Measurements from ENCODE around the gene NRXN3. TPM values are rescaled to one million over a fixed set of nuclear protein-coding genes. Genes with fewer than 3 reads are reported as not detected.

NRXN3 gene
- total RNA-seq, 2 experiments from 2014 or later = not detected

- Mint-ChIP-seq H3K4me1 (ENCODE audit: low read depth) (no peaks in the 10 kb centered on the region), H3K27me3 (no peaks in the 10 kb centered on the region), H3K4me3 (no peak overlapping the region), H3K36me3 (no peaks in the 10 kb centered on the region), H3K9me3 (no peaks in the 10 kb centered on the region), H3K27ac (no peak overlapping the region)
- POLR2A ChIA-PET = no interaction called here
- CTCF ChIA-PET = no interaction called here
- intact Hi-C loops (cut with micrococcal nuclease) = no loop called here
- no peak for DNase-seq
These were observed 1560.0 kb downstream of the NRXN3 start for GRCh38 chr14:79730196-79730595.

- intact Hi-C loops (cut with micrococcal nuclease) = no loop called here
- Mint-ChIP-seq H3K36me3 (no peaks in the 10 kb centered on the region), H3K4me1 (ENCODE audit: low read depth) (no peaks in the 10 kb centered on the region), H3K9me3 (peaks cover 1% of the 10 kb centered on the region), H3K27me3 (no peaks in the 10 kb centered on the region), H3K27ac (no peak overlapping the region), H3K4me3 (no peak overlapping the region)
- ChIA-PET POLR2A (no interaction called here), CTCF (no interaction called here)
- DNase-seq = no peak
These were observed 1560.8 kb downstream of the NRXN3 start for GRCh38 chr14:79730953-79731352.

GRCh38 chr14:79732911-79733655, 1562.9 kb downstream of the NRXN3 start:
- no peak overlapping the region for H3K27ac Mint-ChIP-seq
- ChIA-PET CTCF (no interaction called here), POLR2A (no interaction called here)
- H3K27me3 Mint-ChIP-seq = no peaks in the 10 kb centered on the region
- H3K9me3 Mint-ChIP-seq = peaks cover 15% of the 10 kb centered on the region
- no peaks in the 10 kb centered on the region for H3K4me1 Mint-ChIP-seq (ENCODE audit: low read depth)
- intact Hi-C loops (cut with micrococcal nuclease) = no loop called here
- H3K4me3 Mint-ChIP-seq = no peak overlapping the region
- no peak for DNase-seq
- no peaks in the 10 kb centered on the region for H3K36me3 Mint-ChIP-seq

GRCh38 chr14:79734151-79734550, 1564.0 kb downstream of the NRXN3 start:
- ChIA-PET POLR2A (no interaction called here), CTCF (no interaction called here)
- Mint-ChIP-seq H3K4me3 (no peak overlapping the region), H3K4me1 (ENCODE audit: low read depth) (no peaks in the 10 kb centered on the region), H3K27ac (no peak overlapping the region), H3K36me3 (no peaks in the 10 kb centered on the region), H3K27me3 (no peaks in the 10 kb centered on the region), H3K9me3 (peaks cover 15% of the 10 kb centered on the region)
- intact Hi-C loops (cut with micrococcal nuclease) = no loop called here
- no peak for DNase-seq

GRCh38 chr14:79734656-79735055, 1564.5 kb downstream of the NRXN3 start:
- no peaks in the 10 kb centered on the region for H3K4me1 Mint-ChIP-seq (ENCODE audit: low read depth)
- H3K27ac Mint-ChIP-seq = no peak overlapping the region
- DNase-seq = no peak
- intact Hi-C loops (cut with micrococcal nuclease) = no loop called here
- no peak overlapping the region for H3K4me3 Mint-ChIP-seq
- H3K36me3 Mint-ChIP-seq = no peaks in the 10 kb centered on the region
- ChIA-PET CTCF (no interaction called here), POLR2A (no interaction called here)
- peaks cover 15% of the 10 kb centered on the region for H3K9me3 Mint-ChIP-seq
- H3K27me3 Mint-ChIP-seq = no peaks in the 10 kb centered on the region

GRCh38 chr14:79735121-79735520, 1564.9 kb downstream of the NRXN3 start:
- no peak overlapping the region for H3K4me3 Mint-ChIP-seq
- H3K27ac Mint-ChIP-seq = no peak overlapping the region
- DNase-seq = no peak
- no peaks in the 10 kb centered on the region for H3K36me3 Mint-ChIP-seq
- peaks cover 20% of the 10 kb centered on the region for H3K9me3 Mint-ChIP-seq
- POLR2A ChIA-PET = no interaction called here
- intact Hi-C loops (cut with micrococcal nuclease) = no loop called here
- CTCF ChIA-PET = no interaction called here
- H3K27me3 Mint-ChIP-seq = no peaks in the 10 kb centered on the region
- no peaks in the 10 kb centered on the region for H3K4me1 Mint-ChIP-seq (ENCODE audit: low read depth)

- Mint-ChIP-seq H3K36me3 (no peaks in the 10 kb centered on the region), H3K27me3 (no peaks in the 10 kb centered on the region), H3K4me3 (no peak overlapping the region), H3K4me1 (ENCODE audit: low read depth) (no peaks in the 10 kb centered on the region), H3K27ac (no peak overlapping the region), H3K9me3 (peaks cover 23% of the 10 kb centered on the region)
- intact Hi-C loops (cut with micrococcal nuclease) = no loop called here
- no peak for DNase-seq
- POLR2A ChIA-PET = no interaction called here
- CTCF ChIA-PET = no interaction called here
These were observed 1570.0 kb downstream of the NRXN3 start for GRCh38 chr14:79740066-79740601.

GRCh38 chr14:79742142-79742541, 1572.0 kb downstream of the NRXN3 start:
- H3K4me3 Mint-ChIP-seq = no peak overlapping the region
- H3K36me3 Mint-ChIP-seq = no peaks in the 10 kb centered on the region
- POLR2A ChIA-PET = no interaction called here
- H3K27ac Mint-ChIP-seq = no peak overlapping the region
- CTCF ChIA-PET = no interaction called here
- no peaks in the 10 kb centered on the region for H3K27me3 Mint-ChIP-seq
- H3K9me3 Mint-ChIP-seq = peaks cover 14% of the 10 kb centered on the region
- DNase-seq = no peak
- intact Hi-C loops (cut with micrococcal nuclease) = no loop called here
- no peaks in the 10 kb centered on the region for H3K4me1 Mint-ChIP-seq (ENCODE audit: low read depth)

- ChIA-PET POLR2A (no interaction called here), CTCF (no interaction called here)
- intact Hi-C loops (cut with micrococcal nuclease) = no loop called here
- Mint-ChIP-seq H3K9me3 (peaks cover 4% of the 10 kb centered on the region), H3K36me3 (no peaks in the 10 kb centered on the region), H3K27ac (no peak overlapping the region), H3K4me3 (no peak overlapping the region), H3K4me1 (ENCODE audit: low read depth) (no peaks in the 10 kb centered on the region), H3K27me3 (no peaks in the 10 kb centered on the region)
- DNase-seq = no peak
These were observed 1574.9 kb downstream of the NRXN3 start for GRCh38 chr14:79745046-79745445.

GRCh38 chr14:79749065-79749464, 1578.9 kb downstream of the NRXN3 start:
- ChIA-PET POLR2A (interaction anchor here (0.6 kb wide), 1 partner anchor 825 kb away, joined by 4 read pairs; no protein-coding TSS in a partner anchor), CTCF (no interaction called here)
- Mint-ChIP-seq H3K27me3 (no peaks in the 10 kb centered on the region), H3K27ac (no peak overlapping the region), H3K36me3 (no peaks in the 10 kb centered on the region), H3K4me3 (no peak overlapping the region), H3K9me3 (no peaks in the 10 kb centered on the region), H3K4me1 (ENCODE audit: low read depth) (no peaks in the 10 kb centered on the region)
- intact Hi-C loops (cut with micrococcal nuclease) = no loop called here
- no peak for DNase-seq

- Mint-ChIP-seq H3K9me3 (peaks cover 5% of the 10 kb centered on the region), H3K36me3 (no peaks in the 10 kb centered on the region), H3K4me3 (no peak overlapping the region), H3K27ac (no peak overlapping the region), H3K27me3 (no peaks in the 10 kb centered on the region), H3K4me1 (ENCODE audit: low read depth) (no peaks in the 10 kb centered on the region)
- CTCF ChIA-PET = no interaction called here
- no peak for DNase-seq
- POLR2A ChIA-PET = no interaction called here
- intact Hi-C loops (cut with micrococcal nuclease) = no loop called here
These were observed 1588.8 kb downstream of the NRXN3 start for GRCh38 chr14:79758985-79759384.

GRCh38 chr14:79764323-79764722, 1594.2 kb downstream of the NRXN3 start:
- H3K4me3 Mint-ChIP-seq = no peak overlapping the region
- no peaks in the 10 kb centered on the region for H3K27me3 Mint-ChIP-seq
- H3K4me1 Mint-ChIP-seq (ENCODE audit: low read depth) = no peaks in the 10 kb centered on the region
- CTCF ChIA-PET = no interaction called here
- peaks cover 10% of the 10 kb centered on the region for H3K9me3 Mint-ChIP-seq
- no peaks in the 10 kb centered on the region for H3K36me3 Mint-ChIP-seq
- no peak overlapping the region for H3K27ac Mint-ChIP-seq
- no peak for DNase-seq
- POLR2A ChIA-PET = no interaction called here
- intact Hi-C loops (cut with micrococcal nuclease) = no loop called here

GRCh38 chr14:79766511-79766910, 1596.3 kb downstream of the NRXN3 start:
- Mint-ChIP-seq H3K27me3 (no peaks in the 10 kb centered on the region), H3K4me1 (ENCODE audit: low read depth) (no peaks in the 10 kb centered on the region), H3K9me3 (peaks cover 17% of the 10 kb centered on the region), H3K27ac (no peak overlapping the region), H3K36me3 (no peaks in the 10 kb centered on the region), H3K4me3 (no peak overlapping the region)
- CTCF ChIA-PET = no interaction called here
- POLR2A ChIA-PET = no interaction called here
- DNase-seq = no peak
- intact Hi-C loops (cut with micrococcal nuclease) = no loop called here

Data from activated CD4-positive, alpha-beta memory T cell treated with anti-CD3 and anti-CD28 coated beads for 36 hours (primary cell).